HG03196 (cell line): ENCODE data around the gene ATXN10.
"Not testable (repeated sequence)": the region's sequence is repeated elsewhere in the genome, so short reads cannot be mapped to it uniquely, and the experiment has no call there.

Source experiments
- ATAC-seq: cut with Tn5 transposase; IDR thresholded peaks from one replicate; pipeline ENCODE4 v1.9.1; 2021; ENCODE audit not compliant: unreplicated experiment

Gene ATXN10

GRCh38 chr22:45781966-45782365 lies 110.3 kb downstream of the ATXN10 start:
- no peak for ATAC-seq

DNA sequence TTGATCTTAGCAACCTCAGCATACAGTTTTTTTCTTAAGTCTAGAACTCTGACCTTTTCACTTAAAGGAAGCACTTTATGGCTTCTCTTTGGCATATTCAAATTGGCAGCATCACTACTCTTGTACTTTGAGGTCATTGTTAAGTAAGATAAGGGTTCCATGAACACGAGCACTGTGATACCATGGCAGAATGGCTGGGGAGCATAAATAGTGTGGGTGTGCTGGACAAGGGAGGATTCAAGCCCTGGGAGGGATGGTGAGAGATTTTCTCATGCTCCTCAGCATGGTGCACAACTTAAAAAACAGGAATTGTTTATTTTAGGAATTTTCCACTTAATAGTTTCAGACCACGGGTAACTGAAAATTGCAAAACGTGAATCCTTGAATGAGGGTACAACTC lies 111.4 kb downstream of the ATXN10 start:
- ATAC-seq, result no peak

DNA sequence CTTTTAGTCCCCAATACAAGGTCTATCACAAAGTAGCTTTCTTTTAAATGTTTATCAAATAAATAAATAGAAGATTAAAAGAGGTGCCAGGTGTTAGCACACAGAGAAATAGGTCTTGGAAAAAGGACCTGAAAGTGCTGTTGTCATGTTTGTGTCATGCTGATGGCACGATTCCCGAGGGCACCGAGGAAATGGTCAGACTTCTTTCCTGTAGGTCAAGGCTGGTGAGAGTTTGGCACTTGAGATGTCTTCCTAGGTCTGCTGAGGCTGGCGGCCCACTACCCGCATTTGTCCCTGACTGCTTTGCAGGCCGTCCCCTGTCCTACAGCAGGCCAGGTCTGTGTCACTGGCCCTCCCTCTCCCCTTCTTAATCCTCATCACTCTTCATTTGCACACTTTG lies 112.1 kb downstream of the ATXN10 start:
- ATAC-seq, result no peak

DNA sequence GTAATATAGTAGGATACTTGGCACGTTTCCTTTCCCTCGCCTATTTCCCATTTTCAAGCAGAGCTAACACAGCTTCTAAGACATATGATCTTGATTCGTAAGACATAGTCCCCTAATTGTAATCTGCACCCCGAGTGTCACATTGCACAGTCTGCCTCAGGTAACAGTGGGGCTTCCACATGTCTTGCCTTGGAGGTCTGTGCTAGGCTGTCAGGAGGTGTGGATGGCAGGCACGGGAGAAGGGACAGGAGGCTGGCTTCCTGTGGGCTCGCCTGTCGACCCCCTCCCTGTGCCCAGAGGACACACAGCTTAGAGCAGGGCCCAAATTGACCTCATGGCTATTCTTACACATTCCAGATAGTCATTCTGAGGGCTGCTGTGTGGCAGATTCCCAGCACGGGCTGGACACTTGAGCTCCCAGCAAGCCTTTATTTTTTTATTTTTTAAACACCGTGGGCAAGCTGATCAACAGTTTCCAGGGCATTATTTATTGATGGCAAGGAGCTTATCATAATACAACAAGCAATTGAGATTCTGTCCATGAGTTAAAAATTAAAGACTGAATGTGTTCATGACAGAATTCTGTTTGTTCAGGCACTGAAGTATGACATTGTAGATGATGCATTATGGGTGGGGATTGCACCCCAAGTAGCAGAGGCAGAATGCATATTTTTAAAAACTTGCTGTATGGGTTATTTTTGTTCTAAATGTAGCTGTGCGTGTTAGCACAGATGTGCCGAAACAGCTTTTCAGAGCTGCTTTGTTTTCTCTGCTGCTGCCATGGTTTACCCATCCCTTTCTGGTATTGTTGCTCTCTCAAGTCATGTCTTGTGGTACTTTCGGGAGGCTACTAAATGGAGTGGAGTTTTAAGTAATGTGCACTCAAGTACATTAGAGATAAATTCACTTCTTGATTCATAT lies 113.0 kb downstream of the ATXN10 start:
- no peak for ATAC-seq

GRCh38 chr22:45785458-45785857 lies 113.8 kb downstream of the ATXN10 start:
- no peak for ATAC-seq

DNA sequence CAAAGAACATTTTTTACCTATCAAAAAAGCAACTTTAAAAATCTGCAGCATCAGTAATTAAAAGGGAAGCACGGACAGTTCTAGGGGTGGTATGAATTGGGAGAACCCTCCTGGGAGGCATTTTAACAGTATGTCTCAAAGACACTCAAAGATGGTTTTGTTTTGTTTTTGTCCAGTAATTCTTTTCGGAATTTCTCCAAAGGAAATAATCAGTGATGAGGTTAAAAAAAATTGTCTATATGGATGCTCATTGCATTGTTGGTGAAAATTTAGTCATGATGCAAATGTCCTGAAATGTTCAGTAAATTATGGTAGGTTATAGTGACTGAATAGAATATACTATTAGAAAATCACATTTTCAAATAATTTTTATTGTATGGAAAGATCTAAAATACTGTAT lies 115.1 kb downstream of the ATXN10 start:
- ATAC-seq, result no peak

DNA sequence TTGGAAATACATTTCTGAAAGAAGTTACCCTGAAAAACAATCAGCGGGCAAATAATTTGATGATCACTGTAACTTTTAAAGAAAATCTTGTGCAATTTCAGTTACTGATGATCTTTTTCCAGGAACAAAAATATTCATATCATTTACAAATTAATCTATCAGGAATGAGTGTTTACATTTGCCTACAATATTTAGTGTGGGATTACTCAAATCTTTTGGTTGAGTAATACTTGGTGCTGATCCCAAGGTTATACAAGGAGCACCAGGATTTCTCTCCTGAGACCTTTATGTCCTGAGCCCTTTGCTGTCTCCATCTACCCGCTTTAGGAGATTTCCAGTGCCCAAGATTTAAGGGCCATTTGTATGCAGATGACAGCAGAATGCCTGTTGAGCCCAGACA lies 116.1 kb downstream of the ATXN10 start:
- ATAC-seq, result no peak

DNA sequence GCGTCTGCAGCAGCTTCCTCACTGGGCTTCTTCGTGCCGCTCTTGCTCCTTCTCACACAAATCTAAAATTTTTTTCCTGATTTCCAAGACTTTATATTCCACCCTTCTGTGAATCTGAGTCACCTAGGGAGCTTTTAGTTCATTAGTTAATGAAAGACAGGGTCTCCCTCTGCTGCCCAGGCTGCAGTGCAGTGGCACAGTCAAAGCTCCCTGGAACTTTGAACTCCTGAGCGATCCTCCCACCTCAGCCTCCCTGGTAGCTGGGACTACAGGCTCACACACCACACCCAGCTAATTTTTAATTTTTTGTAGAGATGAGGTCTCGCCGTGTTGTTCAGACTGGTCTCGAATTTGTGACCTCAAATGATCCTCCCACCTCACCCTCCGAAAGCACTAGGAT lies 116.9 kb downstream of the ATXN10 start:
- ATAC-seq, result no peak

DNA sequence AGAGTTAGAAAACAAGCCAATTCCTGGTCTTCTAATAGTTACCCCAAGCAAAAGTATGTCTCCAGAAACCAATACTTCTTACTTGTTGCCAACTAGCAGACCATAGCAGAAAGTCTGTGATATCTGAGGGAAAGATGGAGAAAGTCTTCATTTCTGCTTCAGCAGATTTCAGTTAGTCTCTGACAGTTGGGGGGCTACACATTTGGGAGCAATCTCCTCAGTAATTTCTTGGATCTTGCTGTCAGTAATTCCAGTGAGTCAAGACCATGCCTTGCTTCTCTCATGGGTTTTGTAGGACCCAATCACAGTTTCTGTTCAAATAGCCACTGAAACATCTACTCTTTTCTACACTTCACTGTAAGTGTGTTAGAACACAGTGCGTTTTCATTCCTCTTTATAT lies 118.8 kb downstream of the ATXN10 start:
- no peak for ATAC-seq

DNA sequence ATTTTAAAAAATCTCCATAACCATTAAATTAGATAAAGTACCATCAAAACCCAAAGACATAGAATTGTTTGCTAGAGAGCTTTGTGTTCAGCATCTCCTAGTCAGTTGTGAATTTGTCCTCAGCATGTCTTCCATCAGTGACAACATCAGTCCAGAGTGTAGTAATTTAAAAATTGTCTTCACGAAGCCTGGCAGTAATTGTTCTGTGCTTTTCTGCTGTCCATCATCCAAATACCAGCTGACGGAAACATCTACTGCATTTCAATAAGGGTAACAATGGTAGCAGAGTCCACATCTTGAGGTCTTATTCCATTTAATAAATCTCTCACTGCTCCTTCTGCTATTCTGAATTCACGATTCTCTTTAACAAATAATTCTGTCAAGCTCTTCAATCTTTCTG lies 121.5 kb downstream of the ATXN10 start:
- no peak for ATAC-seq

- no peak for ATAC-seq
Observed at GRCh38 chr22:45793892-45794291, 122.3 kb downstream of the ATXN10 start.

DNA sequence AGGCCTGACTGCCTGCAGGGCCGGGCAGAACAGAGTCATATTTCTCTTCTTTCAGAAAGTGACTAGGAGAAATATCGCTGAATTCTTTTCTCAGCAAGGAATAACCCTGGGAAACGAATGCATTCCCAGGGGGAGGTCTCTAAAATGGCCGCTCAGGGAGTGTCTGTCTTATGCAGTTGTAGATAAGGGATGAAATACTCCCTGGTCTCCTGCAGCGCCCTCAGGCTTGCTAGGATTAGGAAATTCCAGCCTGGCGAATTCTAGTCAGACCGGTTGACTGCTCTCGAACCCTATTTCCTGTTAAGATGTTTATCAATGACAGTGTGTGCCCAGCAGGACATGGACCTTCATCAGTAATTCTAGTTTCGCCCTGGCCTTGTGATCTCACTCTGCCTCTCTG lies 124.4 kb downstream of the ATXN10 start:
- ATAC-seq, result not testable (repeated sequence)

DNA sequence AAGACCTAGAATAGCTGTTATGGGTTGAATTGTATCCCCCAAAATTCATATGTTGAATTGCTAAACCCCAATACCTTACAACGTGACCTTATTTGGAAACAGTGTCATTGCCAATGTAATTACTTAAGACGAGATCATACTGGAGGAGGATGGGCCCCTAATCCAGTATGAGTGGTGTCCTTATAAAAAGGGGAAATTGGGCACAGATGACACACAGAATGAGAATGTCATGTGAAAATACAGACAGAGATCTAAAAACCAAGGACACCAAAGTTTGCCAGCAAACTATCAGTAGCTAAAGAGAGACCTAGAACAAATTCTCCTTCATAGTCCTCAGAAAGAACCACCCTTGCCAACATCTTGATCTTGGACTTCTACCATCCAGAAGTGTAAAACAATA lies 127.7 kb downstream of the ATXN10 start:
- ATAC-seq, result no peak

GRCh38 chr22:45802054-45802453 lies 130.4 kb downstream of the ATXN10 start:
- ATAC-seq, result no peak

DNA sequence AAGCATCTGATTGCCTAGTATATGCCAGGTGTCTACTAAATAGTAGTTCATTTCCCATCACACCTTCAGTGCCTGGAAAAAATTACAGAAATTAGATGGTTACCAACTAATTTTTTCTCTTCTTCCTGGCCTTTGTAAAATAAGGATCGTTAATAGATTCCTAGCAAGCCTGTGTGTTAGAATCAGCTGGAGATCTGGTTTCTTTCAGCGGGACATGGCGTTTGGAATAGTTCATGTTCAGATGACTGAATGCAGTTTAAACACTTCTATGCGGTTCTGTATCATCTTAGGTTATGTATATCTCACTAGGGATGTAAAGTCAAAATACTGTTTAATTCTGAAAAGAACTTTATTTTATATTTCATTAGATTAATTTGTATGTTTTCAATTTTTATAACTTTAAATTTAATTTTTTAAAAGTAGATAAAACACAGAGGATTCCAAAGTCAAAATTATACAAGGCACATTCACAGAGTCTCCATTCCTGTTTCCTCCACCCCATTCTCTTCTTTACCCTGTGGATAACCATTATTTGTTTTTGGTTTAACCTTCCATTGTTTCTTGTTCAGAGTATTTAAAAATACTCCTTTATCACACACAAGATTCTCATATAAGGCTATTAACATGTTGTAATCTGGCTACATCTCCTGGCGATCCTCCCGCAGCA lies 132.8 kb downstream of the ATXN10 start:
- ATAC-seq, result no peak

DNA sequence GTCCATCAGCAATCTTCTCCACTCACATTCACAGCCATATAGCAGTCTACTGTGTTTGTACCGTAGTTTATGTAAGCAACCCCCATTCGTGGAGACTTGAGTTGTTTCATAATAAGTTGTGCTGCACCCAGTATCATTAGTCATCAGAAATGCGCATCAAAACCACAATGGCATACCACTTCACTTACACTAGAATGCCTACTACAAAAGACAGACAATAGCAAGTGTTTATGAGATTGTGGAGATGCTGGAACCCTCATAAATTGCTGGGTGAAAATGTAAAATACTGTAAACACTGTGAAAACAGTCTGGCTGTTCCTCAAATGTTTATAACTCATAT lies 133.3 kb downstream of the ATXN10 start:
- no peak for ATAC-seq

GRCh38 chr22:45805413-45805812 lies 133.8 kb downstream of the ATXN10 start:
- no peak for ATAC-seq

DNA sequence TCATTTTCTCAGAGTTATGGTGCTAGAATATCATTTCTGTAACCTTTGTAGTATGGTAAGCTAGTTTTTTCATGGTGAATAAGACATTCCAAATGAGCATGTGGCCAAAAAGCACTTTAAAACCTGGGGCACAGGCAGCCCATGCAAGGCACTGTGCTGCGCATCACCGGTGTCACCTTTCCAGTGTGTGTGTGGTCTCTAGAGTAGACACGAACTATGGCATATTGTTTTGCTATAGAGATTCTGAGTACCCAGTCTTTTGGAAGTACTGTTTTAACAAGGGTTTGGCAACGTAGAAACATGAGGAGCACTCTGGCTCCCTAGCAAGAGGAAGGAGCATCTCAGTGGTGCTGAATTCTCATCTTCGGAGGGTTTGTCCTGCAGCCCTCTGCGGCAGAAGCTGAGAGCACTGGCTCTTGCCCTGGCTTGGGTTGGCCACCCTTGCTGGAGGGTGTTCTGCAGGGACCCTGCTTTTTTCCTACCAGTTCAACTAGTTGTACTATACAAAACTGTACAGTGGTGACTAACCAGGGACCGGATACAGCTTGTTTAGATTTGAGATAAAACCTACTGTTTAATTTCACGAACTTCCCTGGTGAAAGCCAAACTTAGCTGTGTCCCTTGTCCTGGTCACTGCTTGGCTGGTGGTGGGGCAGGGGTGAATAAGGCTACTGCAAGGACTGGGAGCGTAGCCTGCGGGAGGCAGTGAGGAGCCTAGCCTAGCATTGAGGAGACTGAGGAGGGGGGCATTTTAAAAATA lies 135.7 kb downstream of the ATXN10 start:
- ATAC-seq, result no peak

- no peak for ATAC-seq
Observed at GRCh38 chr22:45812910-45813309, 141.3 kb downstream of the ATXN10 start.

- no peak for ATAC-seq
Observed at GRCh38 chr22:45814198-45814597, 142.6 kb downstream of the ATXN10 start.

GRCh38 chr22:45816776-45817175 lies 145.1 kb downstream of the ATXN10 start:
- ATAC-seq, result no peak
